Subcutaneous adipose tissue (tissue), 4 donors: ENCODE measurements around the gene ATP9B. TPM values are rescaled to one million over a fixed set of nuclear protein-coding genes. Genes with fewer than 3 reads are reported as not detected.

Source experiments
- CTCF ChIP-seq: fragments of 450-650 bp; IDR thresholded peaks from one replicate; pipeline ENCODE4 v1.5.1; 2016; ENCODE audit warnings: low read depth, mild to moderate bottlenecking, control low read depth, antibody characterized with exemption, moderate library complexity
- total RNA-seq, 4 donors: library from RNA; depleted of rRNA; stranded (reverse); fragments of >200 nt; gene quantifications; one replicate each; pipeline ENCODE4 v1.1.0, GENCODE V29; 2016

Gene ATP9B
- total RNA-seq, 4 donors from 2014 or later, result 38.8 to 58.5 (median 45.3) TPM

- no peak for TF ChIP-seq CTCF
Observed at GRCh38 chr18:79242246-79242645, 173.1 kb downstream of the ATP9B start.

GRCh38 chr18:79245517-79246001, 176.4 kb downstream of the ATP9B start:
- no peak for TF ChIP-seq CTCF

- TF ChIP-seq CTCF, result no peak
Observed at GRCh38 chr18:79246309-79247108, 177.3 kb downstream of the ATP9B start.

DNA sequence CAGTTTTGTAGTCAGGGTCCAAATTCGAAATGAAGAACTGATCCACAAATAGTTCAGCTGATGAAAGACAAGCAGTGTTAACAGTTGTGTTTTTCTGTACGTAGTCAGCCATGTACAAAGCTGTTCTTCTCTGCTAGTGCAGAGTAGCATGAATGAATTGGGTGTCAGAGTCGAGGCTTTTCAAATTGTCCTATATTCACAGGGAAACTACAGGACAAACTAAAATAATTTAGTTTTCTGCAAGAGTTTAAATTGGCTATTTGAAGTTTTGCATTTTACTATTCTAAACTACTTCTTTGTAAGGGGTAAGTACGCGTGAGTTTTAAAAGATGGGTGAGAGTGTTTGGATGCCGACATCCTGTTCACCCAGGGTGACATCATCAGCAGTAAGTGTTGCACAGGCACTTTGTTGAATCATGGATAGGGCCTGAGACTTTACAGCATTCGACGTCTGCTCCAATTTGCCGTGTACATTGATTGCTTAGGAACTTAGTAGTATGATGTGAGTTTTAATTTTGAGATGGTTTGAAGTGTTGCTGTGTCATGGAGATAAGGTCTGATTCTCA, 179.4 kb downstream of the ATP9B start:
- no peak for TF ChIP-seq CTCF

GRCh38 chr18:79250301-79250981, 181.2 kb downstream of the ATP9B start:
- no peak for TF ChIP-seq CTCF

DNA sequence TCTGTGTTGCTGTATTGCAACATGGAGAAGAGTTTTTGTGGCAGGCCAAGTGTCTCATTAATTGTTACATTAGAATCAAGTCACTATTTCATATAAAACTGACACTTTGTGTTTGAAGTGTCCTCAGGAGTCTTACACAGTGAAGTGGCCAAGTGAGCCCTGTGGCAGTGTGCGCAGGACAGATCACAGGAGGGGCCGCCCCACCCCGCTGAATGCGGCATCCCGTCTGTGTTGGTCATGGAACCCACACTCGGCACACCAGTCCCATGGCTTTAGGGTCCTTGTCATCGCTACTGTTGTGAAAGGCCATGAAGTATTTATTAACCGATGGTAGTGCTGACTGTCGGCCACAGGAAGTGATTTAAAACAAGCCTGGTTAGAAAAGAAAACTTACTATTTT, 181.8 kb downstream of the ATP9B start:
- no peak for TF ChIP-seq CTCF

DNA sequence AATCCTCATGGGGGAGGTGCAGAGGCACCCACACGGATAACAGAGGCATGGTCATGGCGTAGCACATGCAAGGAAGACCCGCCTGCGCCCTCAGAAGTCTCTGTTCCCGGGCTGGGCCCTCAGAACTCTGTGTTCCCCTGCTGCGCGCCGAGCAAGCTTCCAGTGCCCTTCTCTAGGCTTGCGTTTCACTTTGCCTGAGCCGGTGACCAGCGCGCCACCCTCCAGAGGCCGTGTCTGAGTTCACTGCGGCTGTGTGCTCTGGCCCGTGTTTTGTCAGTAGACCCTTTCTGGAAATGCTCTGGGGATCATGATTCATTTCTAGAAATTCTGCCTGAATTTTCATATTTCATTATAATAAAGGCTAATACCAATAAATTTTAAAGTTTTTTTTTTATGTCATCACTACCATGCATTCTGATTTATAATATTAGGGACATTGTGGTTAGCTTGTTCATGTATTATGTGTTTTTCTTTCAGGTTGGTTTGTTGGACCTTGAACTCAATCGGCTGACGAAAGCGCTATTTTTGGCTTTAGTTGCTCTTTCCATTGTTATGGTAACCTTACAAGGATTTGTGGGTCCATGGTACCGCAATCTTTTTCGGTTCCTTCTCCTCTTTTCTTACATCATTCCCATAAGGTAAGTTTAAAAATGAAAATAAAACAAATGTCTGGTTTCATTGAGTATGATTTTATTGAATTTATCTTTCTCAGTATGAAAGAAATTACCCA, 183.9 kb downstream of the ATP9B start:
- TF ChIP-seq CTCF, result no peak
